ENCODE results near the gene FKBP2.
A peak's percentile ranks its signal among the peaks of the same experiment; 100 is the strongest.

Gene FKBP2

GRCh38 chr11:64249563-64250414 lies 8.9 kb downstream of the FKBP2 start:
- DNase-seq (ENCODE audit: low spot score): no peak

- no peak for DNase-seq (ENCODE audit: low spot score)
Measured at GRCh38 chr11:64250415-64251015, 9.6 kb downstream of the FKBP2 start.

DNA sequence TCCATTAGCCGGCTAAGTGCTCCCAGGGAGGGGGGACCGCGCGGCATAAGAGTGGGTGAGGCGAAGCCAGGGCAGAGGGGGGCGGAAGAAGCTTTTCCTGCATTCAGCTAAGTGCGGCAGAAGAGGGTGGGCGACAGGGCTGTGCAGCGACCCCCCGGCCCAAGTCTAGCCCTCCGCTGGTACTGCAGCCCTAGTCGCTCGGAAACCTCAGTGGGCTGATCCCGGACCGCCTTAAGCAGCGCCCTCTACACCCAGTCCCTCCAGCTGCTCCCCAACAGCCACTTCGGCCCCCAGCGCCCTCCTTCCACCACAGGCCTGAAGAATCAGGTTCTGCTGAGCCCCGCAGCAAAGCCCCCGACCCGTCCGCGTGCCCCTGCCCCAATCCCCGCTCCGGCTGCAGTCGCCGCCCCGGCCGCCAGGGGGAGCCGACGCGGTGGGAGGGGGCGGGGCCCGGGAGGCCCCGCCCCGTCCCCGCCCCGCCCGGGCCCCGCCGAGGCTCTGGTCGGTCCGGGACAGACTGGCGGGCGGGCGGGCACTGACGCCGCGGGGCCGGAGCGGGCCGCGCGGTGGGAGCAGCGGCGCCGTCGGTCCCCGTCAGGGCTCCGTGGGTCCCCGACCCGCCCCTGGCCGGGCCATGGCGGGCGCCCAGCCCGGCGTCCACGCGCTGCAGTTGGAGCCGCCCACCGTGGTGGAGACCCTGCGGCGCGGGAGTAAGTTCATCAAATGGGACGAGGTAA lies 10.3 kb downstream of the FKBP2 start, which contains the start of gene PLCB3:
Gene PLCB3 (plus strand): TSS at position 515 of the 737 bp plus-strand sequence. CDS start 120 bp downstream, at position 635.
- peak; percentile 89 for DNase-seq (ENCODE audit: low spot score)

DNA sequence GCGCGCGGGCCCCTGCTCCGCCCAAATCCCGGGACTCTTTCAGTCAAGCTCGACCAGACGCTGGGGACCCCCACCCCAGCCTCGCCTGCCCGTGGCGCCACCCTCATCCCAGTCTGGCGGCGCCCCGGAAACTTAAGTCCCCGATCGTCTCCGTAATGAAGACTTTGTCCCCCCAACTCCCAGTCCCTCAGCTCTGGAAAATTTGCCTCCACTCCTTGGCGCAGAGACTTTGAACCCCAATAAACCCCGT lies 10.8 kb downstream of the FKBP2 start:
- DNase-seq (ENCODE audit: low spot score): no peak

- peak; percentile 71 for DNase-seq (ENCODE audit: low spot score)
Measured at GRCh38 chr11:64252003-64252872, 11.3 kb downstream of the FKBP2 start.

DNA sequence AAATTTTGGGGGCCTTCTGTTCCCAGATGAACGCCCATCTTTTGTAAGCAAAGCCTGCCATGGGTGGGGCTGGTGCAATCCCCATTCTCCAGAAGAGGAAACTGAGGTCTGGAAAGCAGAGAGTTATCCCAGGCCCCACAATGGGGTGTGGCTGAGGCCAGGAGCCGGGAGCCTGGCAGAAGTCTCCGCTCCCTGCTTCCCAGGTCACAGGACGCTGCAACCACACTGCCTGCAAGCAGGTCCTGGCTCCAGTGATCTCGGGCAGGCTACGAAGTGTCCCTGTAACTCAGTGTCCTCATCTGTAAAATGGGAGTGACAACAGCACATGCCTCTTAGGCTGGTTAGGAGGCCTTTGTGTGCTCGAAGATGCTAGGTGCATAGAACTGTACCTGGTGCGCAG lies 12.1 kb downstream of the FKBP2 start:
- DNase-seq (ENCODE audit: low spot score): no peak

- DNase-seq (ENCODE audit: low spot score): no peak
Measured at GRCh38 chr11:64253481-64253880, 12.6 kb downstream of the FKBP2 start.

GRCh38 chr11:64254326-64254725 lies 13.4 kb downstream of the FKBP2 start:
- DNase-seq (ENCODE audit: low spot score): no peak

GRCh38 chr11:64255135-64256128 lies 14.5 kb downstream of the FKBP2 start:
- DNase-seq (ENCODE audit: low spot score): no peak

GRCh38 chr11:64256300-64256699 lies 15.4 kb downstream of the FKBP2 start:
- no peak for DNase-seq (ENCODE audit: low spot score)

GRCh38 chr11:64258356-64258755 lies 17.5 kb downstream of the FKBP2 start:
- no peak for DNase-seq (ENCODE audit: low spot score)

DNA sequence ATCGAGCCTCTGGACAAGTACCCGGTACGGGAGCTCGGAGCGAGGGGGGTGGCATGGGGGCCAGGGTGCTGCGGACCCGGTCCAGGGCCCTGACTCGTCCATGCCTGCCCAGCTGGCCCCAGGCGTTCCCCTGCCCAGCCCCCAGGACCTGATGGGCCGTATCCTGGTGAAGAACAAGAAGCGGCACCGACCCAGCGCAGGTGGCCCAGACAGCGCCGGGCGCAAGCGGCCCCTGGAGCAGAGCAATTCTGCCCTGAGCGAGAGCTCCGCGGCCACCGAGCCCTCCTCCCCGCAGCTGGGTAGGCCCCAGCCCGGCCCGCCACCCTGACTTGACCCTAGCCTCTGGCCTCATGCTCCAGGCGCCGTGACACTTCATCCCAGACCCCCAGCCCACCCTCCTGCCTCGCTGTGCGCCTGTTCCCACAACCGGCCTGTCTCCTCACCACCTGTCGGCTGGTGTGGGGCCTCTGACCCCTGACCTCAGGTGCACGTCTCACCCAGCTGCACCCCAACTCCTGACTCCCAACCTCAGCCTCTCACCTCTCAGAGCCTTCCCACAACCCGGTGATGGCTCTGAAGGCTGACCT lies 18.1 kb downstream of the FKBP2 start:
- no peak for DNase-seq (ENCODE audit: low spot score)

DNA sequence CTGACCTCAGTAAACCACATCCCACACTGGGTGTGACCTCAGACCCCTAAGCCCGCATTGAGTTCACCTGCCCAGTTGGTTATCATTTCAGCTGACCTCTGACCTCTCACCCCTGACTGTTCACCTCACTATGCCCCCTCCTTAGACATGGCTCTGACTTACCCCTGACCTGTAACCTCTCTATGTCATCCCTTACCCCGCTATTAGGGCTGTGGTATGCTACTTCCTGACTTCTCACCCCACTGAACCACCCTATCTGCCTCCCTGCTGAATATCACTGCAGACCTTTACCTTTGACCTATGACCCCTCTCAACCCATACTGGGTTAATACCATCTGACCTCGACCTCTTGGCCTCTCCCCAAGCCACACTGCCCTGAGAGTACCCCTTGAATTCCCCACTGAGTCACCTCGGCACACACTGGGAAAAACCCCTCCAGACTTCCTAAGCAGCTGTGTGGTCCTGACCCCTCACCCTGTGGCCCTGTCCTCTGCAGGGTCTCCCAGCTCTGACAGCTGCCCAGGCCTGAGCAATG lies 18.7 kb downstream of the FKBP2 start:
- no peak for DNase-seq (ENCODE audit: low spot score)

DNA sequence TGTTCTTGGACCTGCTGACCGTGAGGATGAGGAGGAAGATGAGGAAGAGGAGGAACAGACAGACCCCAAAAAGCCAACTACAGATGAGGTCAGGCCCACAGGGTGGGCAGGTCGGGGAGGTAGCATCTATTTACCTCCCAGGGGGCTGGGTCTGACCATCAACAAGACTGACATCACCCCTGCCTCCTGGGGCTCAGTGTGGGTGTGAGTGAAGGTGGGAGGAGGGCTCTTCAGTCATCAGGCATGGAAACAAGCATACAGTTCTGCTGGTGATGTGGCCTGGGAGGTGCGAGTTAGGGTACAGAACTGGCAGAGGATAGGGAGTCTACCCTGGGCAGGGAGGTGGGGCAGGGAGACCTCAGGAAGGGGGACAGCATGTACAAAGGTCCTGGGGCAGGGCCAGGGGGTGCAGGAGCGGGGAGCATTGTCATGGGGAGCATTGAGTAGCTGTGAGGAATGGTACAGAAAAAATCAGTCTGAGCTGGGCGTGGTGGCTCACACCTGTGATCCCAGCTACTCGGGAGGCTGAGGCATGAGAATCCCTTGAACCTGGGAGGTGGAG lies 19.3 kb downstream of the FKBP2 start:
- DNase-seq (ENCODE audit: low spot score): no peak

DNA sequence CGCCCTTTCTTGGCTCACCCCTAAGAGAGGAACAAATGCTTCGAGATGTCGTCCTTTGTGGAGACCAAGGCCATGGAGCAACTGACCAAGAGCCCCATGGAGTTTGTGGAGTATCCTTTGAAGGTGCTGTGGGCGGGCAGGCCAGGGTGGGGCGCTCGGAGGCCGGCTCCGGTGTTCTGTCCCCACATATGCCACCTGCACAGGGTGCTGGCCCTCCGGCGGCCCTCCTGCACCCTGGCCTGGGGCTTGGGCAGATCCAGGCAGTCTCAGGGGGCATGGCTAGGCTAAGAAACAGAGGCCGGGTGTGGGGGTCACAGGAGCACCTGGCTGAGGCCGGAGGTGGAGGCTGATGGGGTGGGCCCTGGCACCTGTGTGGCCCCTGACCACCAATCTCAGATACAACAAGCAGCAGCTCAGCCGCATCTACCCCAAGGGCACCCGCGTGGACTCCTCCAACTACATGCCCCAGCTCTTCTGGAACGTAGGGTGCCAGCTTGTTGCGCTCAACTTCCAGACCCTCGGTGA lies 20.7 kb downstream of the FKBP2 start:
- DNase-seq (ENCODE audit: low spot score): no peak

DNA sequence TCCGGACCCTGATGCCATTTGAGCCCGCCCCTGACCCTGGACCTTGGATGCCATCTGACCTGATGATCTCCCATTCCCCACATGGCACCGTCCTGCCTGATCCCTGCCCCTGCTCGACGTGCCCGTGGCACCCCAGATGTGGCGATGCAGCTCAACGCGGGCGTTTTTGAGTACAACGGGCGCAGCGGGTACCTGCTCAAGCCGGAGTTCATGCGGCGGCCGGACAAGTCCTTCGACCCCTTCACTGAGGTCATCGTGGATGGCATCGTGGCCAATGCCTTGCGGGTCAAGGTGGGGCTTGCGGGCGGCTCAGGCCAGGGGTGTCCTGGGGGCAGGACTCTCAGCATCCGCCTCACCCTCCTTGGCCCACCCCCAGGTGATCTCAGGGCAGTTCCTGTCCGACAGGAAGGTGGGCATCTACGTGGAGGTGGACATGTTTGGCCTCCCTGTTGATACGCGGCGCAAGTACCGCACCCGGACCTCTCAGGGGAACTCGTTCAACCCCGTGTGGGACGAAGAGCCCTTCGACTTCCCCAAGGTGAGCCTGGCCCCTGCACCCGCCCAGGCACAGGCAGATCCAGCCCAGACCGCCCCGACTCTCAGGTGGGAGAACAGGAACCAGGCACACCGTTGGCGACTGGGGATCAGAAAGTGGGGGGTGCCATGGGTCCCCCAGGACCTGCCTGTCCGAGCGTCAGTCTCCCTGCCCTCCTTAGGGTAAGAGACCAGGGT lies 21.5 kb downstream of the FKBP2 start:
- DNase-seq (ENCODE audit: low spot score): no peak

DNA sequence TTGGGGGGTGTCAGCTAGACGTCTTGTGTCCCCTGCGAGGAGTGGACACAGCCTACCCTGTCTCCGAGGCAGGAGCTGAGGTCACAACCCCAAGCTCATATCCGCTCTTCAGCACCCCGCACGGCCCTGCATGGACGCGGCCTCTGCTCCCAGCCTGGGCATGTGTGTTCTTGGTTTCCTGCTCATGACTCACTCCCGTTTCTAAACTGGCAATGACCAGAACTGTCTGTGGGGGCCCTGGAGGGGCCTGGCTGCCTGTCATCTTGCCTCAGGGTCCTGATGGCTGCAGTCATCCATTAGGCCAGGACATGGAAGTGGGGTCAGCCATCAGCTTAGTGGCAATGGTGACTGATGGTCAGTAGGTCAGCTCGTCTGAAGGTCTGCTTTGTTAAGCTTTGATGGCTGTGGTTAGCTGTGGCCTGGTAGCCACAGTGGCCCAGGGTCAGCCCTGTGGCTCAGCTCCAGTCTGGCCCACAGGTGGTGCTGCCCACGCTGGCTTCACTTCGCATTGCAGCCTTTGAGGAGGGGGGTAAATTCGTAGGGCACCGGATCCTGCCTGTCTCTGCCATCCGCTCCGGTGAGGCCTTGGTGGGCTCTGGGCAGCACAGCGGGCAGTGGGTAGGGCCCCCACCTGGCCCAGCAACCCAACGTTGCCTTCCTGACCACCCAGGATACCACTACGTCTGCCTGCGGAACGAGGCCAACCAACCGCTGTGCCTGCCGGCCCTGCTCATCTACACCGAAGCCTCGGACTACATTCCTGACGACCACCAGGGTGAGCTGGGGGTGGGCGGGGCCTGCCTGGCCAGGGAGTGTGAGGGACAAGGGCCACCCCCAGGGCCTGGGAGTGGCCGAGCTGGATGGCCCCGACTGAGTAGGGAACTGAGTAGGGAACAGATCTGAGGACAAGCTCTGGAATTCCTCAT lies 22.4 kb downstream of the FKBP2 start:
- DNase-seq (ENCODE audit: low spot score): peak; percentile 60

DNA sequence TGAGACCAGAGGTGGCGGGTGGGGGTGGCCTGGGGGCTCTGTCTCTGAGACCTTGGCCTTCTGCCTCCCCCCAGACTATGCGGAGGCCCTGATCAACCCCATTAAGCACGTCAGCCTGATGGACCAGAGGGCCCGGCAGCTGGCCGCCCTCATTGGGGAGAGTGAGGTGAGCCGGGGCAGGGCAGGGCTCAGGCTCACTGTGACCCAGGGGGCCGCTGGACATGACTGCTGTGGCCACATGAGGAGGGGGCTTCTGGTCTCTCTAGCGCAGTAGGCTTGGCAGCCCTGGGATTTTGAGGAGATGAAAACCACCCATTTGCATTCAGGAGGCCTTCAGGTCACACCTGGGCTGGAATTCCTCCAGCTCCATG lies 23.0 kb downstream of the FKBP2 start:
- DNase-seq (ENCODE audit: low spot score): no peak

Data from iPS-NIHi11 (cell line).